SK-N-SH treated with all-trans-retinoic acid at 6 μM for 48 hours (cell line): ENCODE data around the gene CLK2.

ENCODE experiments used
- ARNTL ChIP-seq: fragments of 450-650 bp; formaldehyde crosslinking; IDR thresholded peaks from 2 replicates; pipeline ENCODE4 v1.5.0; 2020; ENCODE audit warnings: low read depth, mild to moderate bottlenecking, moderate library complexity, borderline replicate concordance
- BACH2 ChIP-seq: fragments of 250-450 bp; sonication (Bioruptor Pico); IDR thresholded peaks from 2 replicates; pipeline ENCODE4 v1.9.0; 2021; ENCODE audit warnings: mild to moderate bottlenecking, borderline replicate concordance
- SNAI2 ChIP-seq: fragments of 250-450 bp; sonication (Bioruptor Pico); IDR thresholded peaks from 2 replicates; pipeline ENCODE4 v1.5.0; 2020; ENCODE audit warnings: mild to moderate bottlenecking, moderate library complexity
- TF ChIP-seq, protein P1 (sequence below): fragments of 250-450 bp; sonication (Bioruptor Pico); IDR thresholded peaks from 2 replicates; pipeline ENCODE4 v1.8.0; 2020; ENCODE audit warnings: mild to moderate bottlenecking, moderate library complexity, borderline replicate concordance

DNA sequence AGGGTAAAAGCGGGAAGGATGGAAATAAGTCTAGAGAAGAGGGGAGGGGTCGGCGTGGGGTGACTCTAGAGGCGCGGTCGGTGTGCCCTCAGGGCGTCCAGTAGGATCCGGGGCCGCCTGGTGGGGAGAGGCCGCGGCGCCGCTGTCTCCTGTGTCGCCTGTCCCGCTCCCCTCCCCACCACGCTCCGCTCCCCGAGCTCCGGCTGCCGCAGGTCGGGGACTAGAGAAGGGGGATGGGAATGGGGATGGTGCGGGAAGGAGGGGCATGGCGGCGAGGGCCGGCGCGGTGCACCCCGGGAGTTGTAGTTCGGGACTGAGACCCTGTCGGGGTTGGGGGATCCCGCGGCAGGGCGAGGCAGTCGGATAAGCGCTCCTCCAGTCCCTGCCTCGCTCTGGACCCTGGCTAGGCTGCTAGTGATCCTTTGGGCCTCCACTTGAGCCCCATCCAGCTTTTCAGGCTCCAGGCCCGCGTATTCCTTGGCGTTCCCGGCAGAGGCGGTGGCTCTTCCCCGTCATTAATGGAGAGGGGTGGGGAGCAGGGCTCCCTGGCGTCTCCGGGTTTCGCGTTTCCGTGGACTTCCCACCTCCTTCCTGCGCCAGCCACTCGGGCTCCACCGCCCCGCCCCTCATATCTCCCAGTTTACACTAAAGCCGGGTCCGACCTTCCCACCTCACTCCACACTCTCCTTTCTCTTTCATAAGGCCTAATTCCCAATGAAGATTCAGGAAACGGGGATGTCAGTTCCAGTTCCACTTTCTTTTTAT lies 17.9 kb downstream of the CLK2 start, which contains the start of gene ENTREP3:
- TF ChIP-seq, protein P1, sequence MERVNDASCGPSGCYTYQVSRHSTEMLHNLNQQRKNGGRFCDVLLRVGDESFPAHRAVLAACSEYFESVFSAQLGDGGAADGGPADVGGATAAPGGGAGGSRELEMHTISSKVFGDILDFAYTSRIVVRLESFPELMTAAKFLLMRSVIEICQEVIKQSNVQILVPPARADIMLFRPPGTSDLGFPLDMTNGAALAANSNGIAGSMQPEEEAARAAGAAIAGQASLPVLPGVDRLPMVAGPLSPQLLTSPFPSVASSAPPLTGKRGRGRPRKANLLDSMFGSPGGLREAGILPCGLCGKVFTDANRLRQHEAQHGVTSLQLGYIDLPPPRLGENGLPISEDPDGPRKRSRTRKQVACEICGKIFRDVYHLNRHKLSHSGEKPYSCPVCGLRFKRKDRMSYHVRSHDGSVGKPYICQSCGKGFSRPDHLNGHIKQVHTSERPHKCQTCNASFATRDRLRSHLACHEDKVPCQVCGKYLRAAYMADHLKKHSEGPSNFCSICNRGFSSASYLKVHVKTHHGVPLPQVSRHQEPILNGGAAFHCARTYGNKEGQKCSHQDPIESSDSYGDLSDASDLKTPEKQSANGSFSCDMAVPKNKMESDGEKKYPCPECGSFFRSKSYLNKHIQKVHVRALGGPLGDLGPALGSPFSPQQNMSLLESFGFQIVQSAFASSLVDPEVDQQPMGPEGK, result no peak
- no peak for TF ChIP-seq BACH2 (CRISPR knock-in tag)
- TF ChIP-seq SNAI2 (CRISPR knock-in tag), result no peak
- no peak for TF ChIP-seq ARNTL
